NCI-H510A (cell line): ENCODE measurements around the gene SPAG16.
"Not testable (repeated sequence)": the region's sequence is repeated elsewhere in the genome, so short reads cannot be mapped to it uniquely, and the experiment has no call there.

Experiments
- DNase-seq: peaks from one replicate; lab custom pipeline; 2025; lab: John Stamatoyannopoulos, UW

SPAG16 gene

GRCh38 chr2:213271947-213272346 lies 12.3 kb upstream of the SPAG16 start:
- no peak for DNase-seq

GRCh38 chr2:213274143-213274542 lies 10.1 kb upstream of the SPAG16 start:
- DNase-seq, result no peak

- DNase-seq, result no peak
These were observed 9.0 kb upstream of the SPAG16 start for GRCh38 chr2:213275265-213275664.

GRCh38 chr2:213277134-213277533 lies 7.1 kb upstream of the SPAG16 start:
- not testable (repeated sequence) for DNase-seq

GRCh38 chr2:213279116-213279620 lies 5.1 kb upstream of the SPAG16 start:
- DNase-seq, result no peak

- DNase-seq, result no peak
These were observed 4.3 kb upstream of the SPAG16 start for GRCh38 chr2:213279971-213280370.

GRCh38 chr2:213281156-213281555 lies 3.1 kb upstream of the SPAG16 start:
- no peak for DNase-seq

- DNase-seq, result no peak
These were observed 1.1 kb downstream of the SPAG16 start for GRCh38 chr2:213285404-213285803.

GRCh38 chr2:213286161-213286560 lies 1.9 kb downstream of the SPAG16 start:
- no peak for DNase-seq

GRCh38 chr2:213288913-213289700 lies 4.8 kb downstream of the SPAG16 start:
- no peak for DNase-seq

- no peak for DNase-seq
These were observed 6.2 kb downstream of the SPAG16 start for GRCh38 chr2:213290501-213290900.

- DNase-seq, result no peak
These were observed 12.0 kb downstream of the SPAG16 start for GRCh38 chr2:213296270-213296669.

- DNase-seq, result no peak
These were observed 22.2 kb downstream of the SPAG16 start for GRCh38 chr2:213306316-213306942.

GRCh38 chr2:213315168-213315876 lies 31.1 kb downstream of the SPAG16 start:
- DNase-seq, result no peak

- DNase-seq, result no peak
These were observed 31.9 kb downstream of the SPAG16 start for GRCh38 chr2:213316001-213316735.

- no peak for DNase-seq
These were observed 33.7 kb downstream of the SPAG16 start for GRCh38 chr2:213317929-213318328.

- DNase-seq, result no peak
These were observed 36.3 kb downstream of the SPAG16 start for GRCh38 chr2:213320604-213321003.

GRCh38 chr2:213336253-213336770 lies 52.0 kb downstream of the SPAG16 start:
- no peak for DNase-seq

- no peak for DNase-seq
These were observed 69.2 kb downstream of the SPAG16 start for GRCh38 chr2:213353419-213353818.

- DNase-seq, result no peak
These were observed 92.4 kb downstream of the SPAG16 start for GRCh38 chr2:213376644-213377043.

- not testable (repeated sequence) for DNase-seq
These were observed 122.8 kb downstream of the SPAG16 start for GRCh38 chr2:213407027-213407426.
